OCI-LY3 (cell line): ENCODE data around the gene TBL1XR1.

Source experiments
- H2AFZ ChIP-seq: fragments of 200-600, 300-600 bp; shearing (Covaris generic); 2 replicates; pipeline ENCODE4 v1.6.0; 2014; ENCODE audit warnings: antibody characterized with exemption, low read depth, low read length
- H3K27ac ChIP-seq: fragments of 200-600, 300-600 bp; sonication (generic); 2 replicates; pipeline ENCODE4 v1.5.1; 2014; ENCODE audit warnings: mild to moderate bottlenecking, low read length, moderate library complexity, mixed read lengths
- H3K27me3 ChIP-seq: fragments of 200-600, 300-600 bp; sonication (generic); 2 replicates; pipeline ENCODE4 v1.6.1; 2014; ENCODE audit warnings: low read depth, low read length, mixed read lengths
- H3K36me3 ChIP-seq: fragments of 200-600, 300-600 bp; sonication (generic); replicated peaks from 2 replicates; pipeline ENCODE3; 2014; ENCODE audit warnings: low read depth, low read length, mixed read lengths
- H3K4me1 ChIP-seq: fragments of 300-600, 200-600 bp; sonication (generic); 2 replicates; pipeline ENCODE4 v1.6.1; 2014; ENCODE audit warnings: low read length, mixed read lengths
- H3K4me2 ChIP-seq: fragments of 200-600, 300-600 bp; sonication (generic); 2 replicates; pipeline ENCODE4 v1.6.1; 2014; ENCODE audit warnings: low read length, mixed read lengths
- H3K4me3 ChIP-seq: fragments of 300-600, 200-600 bp; sonication (generic); 2 replicates; pipeline ENCODE4 v1.5.1; 2014; ENCODE audit warnings: antibody characterized with exemption, mild to moderate bottlenecking, low read length, moderate library complexity
- H3K79me2 ChIP-seq: fragments of 300-600, 200-600 bp; shearing (Covaris generic); 2 replicates; pipeline ENCODE4 v1.6.1; 2014; ENCODE audit warnings: mild to moderate bottlenecking, low read length, mixed read lengths
- H3K9ac ChIP-seq: fragments of 300-600, 200-600 bp; shearing (Covaris generic); 2 replicates; pipeline ENCODE4 v1.6.0; 2014; ENCODE audit warnings: mild to moderate bottlenecking, low read length, moderate library complexity
- H3K9me3 ChIP-seq: fragments of 200-600, 300-600 bp; shearing (Covaris generic); 2 replicates; pipeline ENCODE4 v1.6.1; 2014; ENCODE audit warnings: low read length, mixed read lengths; ENCODE audit not compliant: insufficient read depth
- H4K20me1 ChIP-seq: fragments of 200-600, 300-600 bp; sonication (generic); 2 replicates; pipeline ENCODE4 v1.6.1; 2016; ENCODE audit warnings: low read length, mixed read lengths; ENCODE audit not compliant: insufficient read depth
- CTCF ChIP-seq: fragments of 200-600, 300-600 bp; sonication (generic); IDR thresholded peaks from 2 replicates; pipeline ENCODE4 v1.5.1; 2014; ENCODE audit warnings: antibody characterized with exemption, low read length, low read depth
- EZH2phosphoT487 ChIP-seq: fragments of 200-600 bp; shearing (Covaris generic); IDR thresholded peaks from 2 replicates; pipeline ENCODE4 v1.6.1; 2018; ENCODE audit warnings: antibody characterized with exemption, mixed run types, low read depth

The TBL1XR1 gene

GRCh38 chr3:177230641-177231040, 33.4 kb upstream of the TBL1XR1 start:
- TF ChIP-seq EZH2phosphoT487 (no peak), CTCF (no peak)
- no peaks in the 10 kb centered on the region for H3K79me2 ChIP-seq
- no peak overlapping the region for H3K4me3 ChIP-seq
- H3K4me1 ChIP-seq = peaks cover 10% of the 10 kb centered on the region; the same call in 1 of the 2 replicates
- no peaks in the 10 kb centered on the region for H4K20me1 ChIP-seq
- H2AFZ ChIP-seq = no peak overlapping the region
- no peaks in the 10 kb centered on the region for H3K36me3 ChIP-seq
- H3K9me3 ChIP-seq = no peaks in the 10 kb centered on the region
- no peaks in the 10 kb centered on the region for H3K27me3 ChIP-seq
- H3K9ac ChIP-seq = no peak overlapping the region
- H3K27ac ChIP-seq = no peak overlapping the region
- H3K4me2 ChIP-seq = no peak overlapping the region

GRCh38 chr3:177229791-177230190, 32.5 kb upstream of the TBL1XR1 start:
- no peak overlapping the region for H3K27ac ChIP-seq
- H3K79me2 ChIP-seq = no peaks in the 10 kb centered on the region
- H3K27me3 ChIP-seq = no peaks in the 10 kb centered on the region
- no peaks in the 10 kb centered on the region for H4K20me1 ChIP-seq
- H3K4me2 ChIP-seq = no peak overlapping the region
- no peak overlapping the region for H2AFZ ChIP-seq
- TF ChIP-seq CTCF (no peak), EZH2phosphoT487 (no peak)
- H3K4me1 ChIP-seq = peaks cover 10% of the 10 kb centered on the region; the same call in 1 of the 2 replicates
- H3K9me3 ChIP-seq = no peaks in the 10 kb centered on the region
- no peaks in the 10 kb centered on the region for H3K36me3 ChIP-seq
- H3K4me3 ChIP-seq = no peak overlapping the region
- H3K9ac ChIP-seq = no peak overlapping the region

GRCh38 chr3:177228601-177229190, 31.4 kb upstream of the TBL1XR1 start:
- Histone ChIP-seq H4K20me1 (no peaks in the 10 kb centered on the region), H3K36me3 (no peaks in the 10 kb centered on the region), H3K79me2 (no peaks in the 10 kb centered on the region), H3K4me1 (peaks cover 10% of the 10 kb centered on the region; the same call in 1 of the 2 replicates), H3K27ac (no peak overlapping the region), H3K9ac (no peak overlapping the region), H3K4me3 (no peak overlapping the region), H2AFZ (no peak overlapping the region), H3K27me3 (no peaks in the 10 kb centered on the region), H3K9me3 (no peaks in the 10 kb centered on the region), H3K4me2 (no peak overlapping the region)
- TF ChIP-seq EZH2phosphoT487 (no peak), CTCF (no peak)

GRCh38 chr3:177224414-177224813, 27.1 kb upstream of the TBL1XR1 start:
- Histone ChIP-seq H3K4me1 (peaks cover 22% of the 10 kb centered on the region), H3K4me2 (no peak overlapping the region), H3K27me3 (no peaks in the 10 kb centered on the region), H3K4me3 (no peak overlapping the region), H4K20me1 (no peaks in the 10 kb centered on the region), H3K9me3 (no peaks in the 10 kb centered on the region), H2AFZ (no peak overlapping the region), H3K9ac (no peak overlapping the region), H3K79me2 (no peaks in the 10 kb centered on the region), H3K36me3 (no peaks in the 10 kb centered on the region), H3K27ac (no peak overlapping the region)
- TF ChIP-seq EZH2phosphoT487 (no peak), CTCF (no peak)
